DOHH2 (cell line): Measurements from ENCODE around the gene EFNA5.

Experiments used
- CTCF ChIP-seq: fragments of 200-600 bp; sonication (generic); IDR thresholded peaks from one replicate; pipeline ENCODE4 v1.5.1; 2014; ENCODE audit warnings: antibody characterized with exemption, mild to moderate bottlenecking, low read depth, low read length; ENCODE audit not compliant: poor library complexity, severe bottlenecking
- EZH2phosphoT487 ChIP-seq: fragments of 200-600 bp; sonication (generic); IDR thresholded peaks from 2 replicates; pipeline ENCODE4 v1.6.1; 2017; ENCODE audit warnings: borderline replicate concordance, mild to moderate bottlenecking, antibody characterized with exemption, low read length, moderate library complexity, mixed read lengths

GRCh38 chr5:107542428-107542827 is 128.3 kb downstream of the EFNA5 start:
- TF ChIP-seq CTCF (no peak), EZH2phosphoT487 (no peak)
